NB4 (cell line): ENCODE data around the gene SIX4.

Experiments used
- DNase-seq: peaks from one replicate; pipeline ENCODE4 v3.0.0; 2010; ENCODE audit warnings: low read depth
- H3K4me3 ChIP-seq: one replicate; pipeline ENCODE4 v1.5.1; 2011; ENCODE audit warnings: mild to moderate bottlenecking, low read depth, low read length, moderate library complexity
- CTCF ChIP-seq: IDR thresholded peaks from one replicate; pipeline ENCODE4 v1.5.1; 2012; ENCODE audit warnings: low read depth, low read length
- MAX ChIP-seq: IDR thresholded peaks from 2 replicates; pipeline ENCODE4 v1.6.1; 2011; ENCODE audit warnings: low read depth, low read length
- MYC ChIP-seq: IDR thresholded peaks from 2 replicates; pipeline ENCODE4 v1.6.1; 2011; ENCODE audit warnings: low read depth, low read length
- POLR2A ChIP-seq: IDR thresholded peaks from 2 replicates; pipeline ENCODE4 v1.6.1; 2011; ENCODE audit warnings: mild to moderate bottlenecking; ENCODE audit not compliant: insufficient read length; ENCODE audit errors: extremely low read depth

The SIX4 gene

GRCh38 chr14:60662982-60663381 lies 61.2 kb downstream of the SIX4 start:
- DNase-seq, result no peak
- TF ChIP-seq POLR2A, result no peak
- no peak for TF ChIP-seq MAX
- no peak for TF ChIP-seq MYC
- no peak for TF ChIP-seq CTCF

GRCh38 chr14:60661721-60662120 lies 62.4 kb downstream of the SIX4 start:
- no peak for TF ChIP-seq POLR2A
- no peak overlapping the region for H3K4me3 ChIP-seq
- peak; percentile 52 for DNase-seq

More at GRCh38 chr14:60662982-60663381, 61.2 kb downstream of the SIX4 start:
- H3K4me3 ChIP-seq, result no peak overlapping the region
